Transverse colon (tissue), 3 donors: ENCODE results near the gene FAM228B.
"Not testable (repeated sequence)": the region's sequence is repeated elsewhere in the genome, so short reads cannot be mapped to it uniquely, and the experiment has no call there.

ENCODE experiments used
- CTCF ChIP-seq, 5 experiments: fragments of 200-600 bp in 3 of 5; fragments of 450-650 bp in 2 of 5; sonication (generic) in 3 of 5; IDR thresholded peaks; 1 replicate in 2 of 5; 2 replicates in 3 of 5; pipeline ENCODE4 v1.5.1; 2016 to 2017; ENCODE audit warnings: antibody characterized with exemption in 5 of 5, inconsistent platforms in 3 of 5, mild to moderate bottlenecking in 2 of 5, moderate library complexity in 1 of 5
- POLR2A ChIP-seq: fragments of 450-650 bp; IDR thresholded peaks from one replicate; pipeline ENCODE4 v1.6.1; 2016; ENCODE audit warnings: antibody characterized with exemption, mild to moderate bottlenecking, moderate library complexity

GRCh38 chr2:24095171-24095677 is 28.0 kb upstream of the FAM228B start:
- TF ChIP-seq CTCF (IDR thresholded peaks at IDR 0.05); POLR2A: not testable (repeated sequence)
